Stomach (tissue), 9 donors: ENCODE data around the gene CDH12. TPM values are rescaled to one million over a fixed set of nuclear protein-coding genes. Genes with fewer than 3 reads are reported as not detected.

Source experiments
- DNase-seq, 2 donors: peaks; one replicate each; pipeline versions ENCODE4 v3.0.0 to v3.0.0-alpha.2; 2013 to 2019
- H3K27ac ChIP-seq, 5 donors: fragments of 200-600 bp in 4 of 5; sonication (generic) in 4 of 5; one replicate each; pipeline ENCODE4 v1.5.1; 2013 to 2019; ENCODE audit warnings: mild to moderate bottlenecking in 1 of 5, moderate library complexity in 1 of 5
- H3K27me3 ChIP-seq, 3 donors: fragments of 200-600 bp; sonication (generic); one replicate each; pipeline ENCODE4 v1.5.1; 2017 to 2019; ENCODE audit warnings: mixed run types in 1 of 3
- H3K36me3 ChIP-seq, 4 donors: fragments of 200-600 bp; sonication (generic); 1 replicate in 3 of 4; 2 replicates in 1 of 4; pipeline ENCODE4 v1.5.1; 2016 to 2019
- H3K4me1 ChIP-seq, 4 donors: fragments of 200-600 bp; sonication (generic); one replicate each; pipeline ENCODE4 v1.5.1; 2016 to 2019
- H3K4me3 ChIP-seq, 4 donors: fragments of 200-600 bp; sonication (generic) in 3 of 4; one replicate each; pipeline ENCODE4 v1.5.1; 2016 to 2019; ENCODE audit warnings: mild to moderate bottlenecking in 1 of 4
- H3K9me3 ChIP-seq, 4 donors: fragments of 200-600 bp; sonication (generic); one replicate each; pipeline ENCODE4 v1.5.1; 2016 to 2019
- CTCF ChIP-seq, 7 experiments: fragments of 450-650 bp in 4 of 7; fragments of 200-600 bp in 3 of 7; sonication (generic) in 3 of 7; IDR thresholded peaks; one replicate each; pipeline ENCODE4 v1.5.1; 2016 to 2019; ENCODE audit warnings: antibody characterized with exemption in 7 of 7, control low read depth in 2 of 7, mild to moderate bottlenecking in 1 of 7
- EP300 ChIP-seq: sonication (generic); formaldehyde crosslinking; IDR thresholded peaks from one replicate; pipeline ENCODE4 v1.6.1; 2017; ENCODE audit warnings: antibody characterized with exemption
- POLR2A ChIP-seq, 4 donors: fragments of 450-650 bp; IDR thresholded peaks; one replicate each; pipeline ENCODE4 v1.6.1; 2016; ENCODE audit warnings: antibody characterized with exemption in 4 of 4, control low read depth in 2 of 4, mild to moderate bottlenecking in 1 of 4, moderate library complexity in 1 of 4
- POLR2AphosphoS5 ChIP-seq, 3 donors: sonication (generic); formaldehyde crosslinking; IDR thresholded peaks; one replicate each; pipeline ENCODE4 v1.6.1; 2016; ENCODE audit warnings: antibody characterized with exemption in 3 of 3
- WGBS, 5 donors: extraction: QIAGEN DNeasy Blood & Tissue Kit in 3 of 5; methylation state at CpG; one replicate each; pipeline versions ENCODE4 v1.1.5 to v1.1.7; 2013 to 2018; 5-methylcytosine and 5-hydroxymethylcytosine counted together
- intact Hi-C: fragments of 100-400 bp; cut with DNase I; formaldehyde crosslinking; loops from one replicate; pipeline ENCODE4 v1.15.1; 2023; ENCODE audit warnings: low total_unique reads
- polyA plus RNA-seq, 3 donors: library from polyadenylated mRNA; stranded (reverse); fragments of 200-250 nt; gene quantifications; one replicate each; pipeline ENCODE4 v1.2.3, GENCODE V29; 2013
- total RNA-seq, 5 donors: library from RNA; depleted of rRNA; stranded (reverse); fragments of >200 nt; gene quantifications; one replicate each; pipeline versions ENCODE4 v1.1.0 to v1.2.3, GENCODE V29; 2014 to 2016
- donor health status: healthy with polysubstance abuse.
- donor health status: Bipolar disorder and iron deficiency.
- donor health status: healthy.

CDH12 gene
- total and polyA plus RNA-seq, 8 donors = 0.76 to 1.3 TPM; not detected in 6

- H3K27ac ChIP-seq = no peak overlapping the region
- H3K27me3 ChIP-seq = no peaks in the 10 kb centered on the region
- no peak overlapping the region for H3K4me3 ChIP-seq
- no peak for DNase-seq
- no peaks in the 10 kb centered on the region for H3K9me3 ChIP-seq
- no peaks in the 10 kb centered on the region for H3K4me1 ChIP-seq
- TF ChIP-seq EP300 (no peak), POLR2A (IDR thresholded peaks at IDR 0.05) (no peak), POLR2AphosphoS5 (IDR thresholded peaks at IDR 0.05) (no peak), CTCF (IDR thresholded peaks at IDR 0.05) (no peak)
- no peaks in the 10 kb centered on the region for H3K36me3 ChIP-seq
- intact Hi-C loops = no loop called here
These were observed 607.4 kb downstream of the CDH12 start for GRCh38 chr5:22245770-22246169.

- Histone ChIP-seq H3K36me3 (no peaks in the 10 kb centered on the region), H3K27ac (no peak overlapping the region), H3K27me3 (no peaks in the 10 kb centered on the region), H3K4me3 (no peak overlapping the region), H3K4me1 (no peaks in the 10 kb centered on the region), H3K9me3 (no peaks in the 10 kb centered on the region)
- TF ChIP-seq POLR2A (IDR thresholded peaks at IDR 0.05) (no peak), CTCF (IDR thresholded peaks at IDR 0.05) (no peak), EP300 (no peak), POLR2AphosphoS5 (IDR thresholded peaks at IDR 0.05) (no peak)
- 70 to 83% (median 76%) methylated on average over 4 of the region's 4 CpGs for WGBS, 5 donors
- DNase-seq = no peak
- intact Hi-C loops = no loop called here
These were observed 610.6 kb downstream of the CDH12 start for GRCh38 chr5:22242532-22242931.

GRCh38 chr5:22238047-22238446 is 615.1 kb downstream of the CDH12 start:
- Histone ChIP-seq H3K27me3 (no peaks in the 10 kb centered on the region), H3K4me1 (no peaks in the 10 kb centered on the region), H3K9me3 (no peaks in the 10 kb centered on the region), H3K27ac (no peak overlapping the region), H3K36me3 (no peaks in the 10 kb centered on the region), H3K4me3 (no peak overlapping the region)
- TF ChIP-seq POLR2AphosphoS5 (IDR thresholded peaks at IDR 0.05) (no peak), POLR2A (IDR thresholded peaks at IDR 0.05) (no peak), EP300 (no peak), CTCF (IDR thresholded peaks at IDR 0.05) (no peak)
- WGBS, 5 donors = 28 to 64% (median 44%) methylated on average over 1 of the region's 1 CpG
- intact Hi-C loops = no loop called here
- DNase-seq = peak in 1 of 2 donors; percentile 5

- no peaks in the 10 kb centered on the region for H3K27me3 ChIP-seq
- no peak for DNase-seq
- 61 to 85% (median 76%) methylated on average over 2 of the region's 2 CpGs for WGBS, 5 donors
These were observed 626.7 kb downstream of the CDH12 start for GRCh38 chr5:22226423-22226822.

More at GRCh38 chr5:22226423-22226822, 626.7 kb downstream of the CDH12 start:
- Histone ChIP-seq H3K36me3 (no peaks in the 10 kb centered on the region), H3K27ac (no peak overlapping the region), H3K4me3 (no peak overlapping the region), H3K9me3 (no peaks in the 10 kb centered on the region), H3K4me1 (no peaks in the 10 kb centered on the region)
- TF ChIP-seq CTCF (IDR thresholded peaks at IDR 0.05) = no peak
- no peak for TF ChIP-seq EP300
- no peak for TF ChIP-seq POLR2AphosphoS5 (IDR thresholded peaks at IDR 0.05)
- no peak for TF ChIP-seq POLR2A (IDR thresholded peaks at IDR 0.05)
- intact Hi-C loops = no loop called here
